NT2/D1 (cell line): ENCODE data around the gene DDAH1.

Source experiments
- DNase-seq: peaks from one replicate; pipeline ENCODE4 v3.0.0-alpha.2; 2011; ENCODE audit warnings: low read depth, low spot score
- H3K27me3 ChIP-seq: 2 replicates; pipeline ENCODE4 v1.6.0; 2011; ENCODE audit warnings: mild to moderate bottlenecking; ENCODE audit not compliant: insufficient read length, insufficient read depth
- H3K36me3 ChIP-seq: 2 replicates; pipeline ENCODE4 v1.6.1; 2011; ENCODE audit warnings: mild to moderate bottlenecking, low read length, mixed read lengths; ENCODE audit not compliant: insufficient read depth, insufficient read length
- H3K4me1 ChIP-seq: 2 replicates; pipeline ENCODE4 v1.5.1; 2011; ENCODE audit not compliant: insufficient read depth, insufficient read length
- H3K4me3 ChIP-seq: 2 replicates; pipeline ENCODE4 v1.5.1; 2011; ENCODE audit warnings: low read depth; ENCODE audit not compliant: insufficient read length
- H3K9ac ChIP-seq: 2 replicates; pipeline ENCODE4 v1.6.0; 2011; ENCODE audit warnings: low read depth; ENCODE audit not compliant: insufficient read length
- H3K9me3 ChIP-seq: 2 replicates; pipeline ENCODE4 v1.5.1; 2011; ENCODE audit warnings: mild to moderate bottlenecking, low read length; ENCODE audit not compliant: insufficient read depth
- SUZ12 ChIP-seq: IDR thresholded peaks from 2 replicates; pipeline ENCODE4 v1.6.1; 2011; ENCODE audit not compliant: insufficient read length, insufficient read depth; ENCODE audit errors: extremely low read depth
- YY1 ChIP-seq: IDR thresholded peaks from 2 replicates; pipeline ENCODE4 v1.6.1; 2011; ENCODE audit not compliant: insufficient read length, insufficient read depth
- ZNF274 ChIP-seq: IDR thresholded peaks from 2 replicates; pipeline ENCODE4 v1.6.1; 2011; ENCODE audit warnings: mild to moderate bottlenecking, low read depth, low read length

The DDAH1 gene

GRCh38 chr1:85297855-85298629 is 166.9 kb downstream of the DDAH1 start:
- Histone ChIP-seq H3K9me3 (no peaks in the 10 kb centered on the region), H3K4me3 (no peak overlapping the region), H3K4me1 (peaks cover 5% of the 10 kb centered on the region), H3K27me3 (no peaks in the 10 kb centered on the region), H3K9ac (no peak overlapping the region), H3K36me3 (no peaks in the 10 kb centered on the region)
- no peak for TF ChIP-seq SUZ12
- TF ChIP-seq ZNF274: no peak
- no peak for TF ChIP-seq YY1
- DNase-seq: no peak

GRCh38 chr1:85297538-85297854 is 167.5 kb downstream of the DDAH1 start:
- no peaks in the 10 kb centered on the region for H3K27me3 ChIP-seq
- H3K4me3 ChIP-seq: no peak overlapping the region
- H3K9ac ChIP-seq: no peak overlapping the region
- no peaks in the 10 kb centered on the region for H3K36me3 ChIP-seq
- H3K9me3 ChIP-seq: no peaks in the 10 kb centered on the region
- no peak for DNase-seq
- H3K4me1 ChIP-seq: peaks cover 5% of the 10 kb centered on the region
- no peak for TF ChIP-seq YY1
- no peak for TF ChIP-seq SUZ12
- no peak for TF ChIP-seq ZNF274

GRCh38 chr1:85296980-85297379 is 168.0 kb downstream of the DDAH1 start:
- TF ChIP-seq YY1: no peak
- no peak for TF ChIP-seq SUZ12
- TF ChIP-seq ZNF274: no peak
- no peaks in the 10 kb centered on the region for H3K9me3 ChIP-seq

GRCh38 chr1:85295654-85296053 is 169.3 kb downstream of the DDAH1 start:
- no peak overlapping the region for H3K9ac ChIP-seq
- H3K36me3 ChIP-seq: no peaks in the 10 kb centered on the region
- H3K27me3 ChIP-seq: no peaks in the 10 kb centered on the region
- DNase-seq: no peak
- no peak overlapping the region for H3K4me3 ChIP-seq
- no peaks in the 10 kb centered on the region for H3K9me3 ChIP-seq
- TF ChIP-seq SUZ12 (no peak), ZNF274 (no peak), YY1 (no peak)
- peaks cover 5% of the 10 kb centered on the region for H3K4me1 ChIP-seq

More at GRCh38 chr1:85296980-85297379, 168.0 kb downstream of the DDAH1 start:
- Histone ChIP-seq H3K9ac (no peak overlapping the region), H3K4me3 (no peak overlapping the region), H3K36me3 (no peaks in the 10 kb centered on the region), H3K4me1 (peaks cover 5% of the 10 kb centered on the region), H3K27me3 (no peaks in the 10 kb centered on the region)
- DNase-seq: no peak

- no peaks in the 10 kb centered on the region for H3K27me3 ChIP-seq
- DNase-seq: no peak
- TF ChIP-seq SUZ12 (no peak), YY1 (no peak), ZNF274 (no peak)
- no peaks in the 10 kb centered on the region for H3K36me3 ChIP-seq
- H3K9me3 ChIP-seq: no peaks in the 10 kb centered on the region
- H3K9ac ChIP-seq: no peak overlapping the region
- no peak overlapping the region for H3K4me3 ChIP-seq
- peaks cover 5% of the 10 kb centered on the region for H3K4me1 ChIP-seq
Observed at GRCh38 chr1:85295006-85295431, 169.9 kb downstream of the DDAH1 start.

- no peak for DNase-seq
- no peaks in the 10 kb centered on the region for H3K4me1 ChIP-seq
- no peaks in the 10 kb centered on the region for H3K27me3 ChIP-seq
- no peak overlapping the region for H3K4me3 ChIP-seq
- H3K9ac ChIP-seq: no peak overlapping the region
- TF ChIP-seq SUZ12: no peak
- no peak for TF ChIP-seq ZNF274
- TF ChIP-seq YY1: no peak
- H3K36me3 ChIP-seq: no peaks in the 10 kb centered on the region
- H3K9me3 ChIP-seq: no peaks in the 10 kb centered on the region
Observed at GRCh38 chr1:85290826-85291225, 174.1 kb downstream of the DDAH1 start.

- Histone ChIP-seq H3K4me1 (no peaks in the 10 kb centered on the region), H3K27me3 (no peaks in the 10 kb centered on the region), H3K9me3 (no peaks in the 10 kb centered on the region; the same call in 1 of the 2 replicates), H3K4me3 (no peak overlapping the region), H3K36me3 (no peaks in the 10 kb centered on the region), H3K9ac (no peak overlapping the region)
- TF ChIP-seq YY1: no peak
- TF ChIP-seq SUZ12: no peak
- no peak for TF ChIP-seq ZNF274
- DNase-seq: no peak
Observed at GRCh38 chr1:85289848-85290335, 175.1 kb downstream of the DDAH1 start.
